Measurements from ENCODE around the gene OR52D1.

The OR52D1 gene

GRCh38 chr11:5514841-5515240 lies 26.4 kb downstream of the OR52D1 start:
- DNase-seq (ENCODE audit: low read depth), result no peak

- no peak for DNase-seq (ENCODE audit: low read depth)
These were observed 28.1 kb downstream of the OR52D1 start, which contains the start of gene UBQLNL for GRCh38 chr11:5516599-5516998. Gene UBQLNL (minus strand): TSS chr11:5516699. CDS start chr11:5516441, 258 bp downstream.

- DNase-seq (ENCODE audit: low read depth), result no peak
These were observed 33.1 kb downstream of the OR52D1 start for GRCh38 chr11:5521540-5521939.

GRCh38 chr11:5522308-5522707 lies 33.8 kb downstream of the OR52D1 start:
- DNase-seq (ENCODE audit: low read depth), result no peak

- no peak for DNase-seq (ENCODE audit: low read depth)
These were observed 36.3 kb downstream of the OR52D1 start for GRCh38 chr11:5524756-5525155.

DNA sequence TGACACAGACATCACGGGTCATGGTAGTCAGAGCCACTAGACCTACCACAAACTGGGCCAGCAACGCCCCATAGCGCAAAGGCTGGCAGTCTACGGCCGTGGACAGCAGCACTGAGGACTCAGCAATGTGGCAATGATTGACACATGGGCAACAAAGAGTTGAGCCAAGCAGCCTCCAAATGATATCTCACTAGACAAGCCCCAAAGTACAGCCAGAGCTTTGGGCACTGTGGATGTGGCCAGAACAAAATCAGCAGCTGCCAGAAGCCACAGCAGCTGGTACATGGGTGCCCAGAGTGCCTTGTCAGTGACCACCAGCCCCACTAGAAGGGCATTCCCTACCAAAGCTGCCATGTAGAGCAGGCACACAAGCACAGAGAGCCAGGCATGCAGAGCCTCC lies 39.2 kb downstream of the OR52D1 start:
- DNase-seq (ENCODE audit: low read depth), result no peak

DNA sequence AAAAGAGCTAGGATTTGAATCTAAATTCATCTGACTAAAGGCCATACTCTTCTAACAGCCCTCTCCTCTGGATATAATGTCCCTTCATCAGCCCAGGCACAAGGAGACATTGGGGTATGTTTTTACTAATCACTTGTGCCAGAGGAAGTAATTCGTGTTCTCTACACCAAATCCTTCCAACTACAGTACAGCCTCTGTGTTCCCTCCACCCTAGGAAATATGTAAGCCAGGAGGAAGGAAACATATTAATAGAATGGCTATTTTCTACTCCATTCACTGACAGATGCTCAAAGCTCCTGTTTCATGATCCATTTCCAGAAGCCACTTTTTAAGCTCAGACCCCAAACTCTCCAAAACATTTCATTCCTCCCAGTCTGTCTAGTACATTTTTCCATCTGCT lies 40.0 kb downstream of the OR52D1 start:
- no peak for DNase-seq (ENCODE audit: low read depth)

GRCh38 chr11:5531053-5531831 lies 42.8 kb downstream of the OR52D1 start:
- DNase-seq (ENCODE audit: low read depth), result no peak

GRCh38 chr11:5534046-5534445 lies 45.6 kb downstream of the OR52D1 start:
- no peak for DNase-seq (ENCODE audit: low read depth)

DNA sequence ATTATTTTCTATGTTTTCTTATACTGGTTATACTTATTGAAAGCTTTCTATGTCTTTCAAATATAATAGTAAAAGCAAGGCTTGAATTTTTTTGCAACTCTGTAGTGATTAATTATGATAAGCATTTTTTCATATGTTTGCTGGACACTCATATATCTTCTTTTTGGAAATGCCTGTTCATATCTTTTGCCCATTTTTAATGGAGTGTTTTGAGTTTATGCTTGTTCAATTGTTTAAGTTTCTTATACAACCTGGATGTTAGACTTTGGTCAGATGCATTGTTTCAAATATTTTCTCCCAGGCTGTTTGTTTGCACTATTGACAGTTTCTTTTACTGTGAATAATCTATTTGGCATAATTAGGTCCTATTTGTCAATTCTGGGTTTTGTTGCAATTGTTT lies 48.0 kb downstream of the OR52D1 start:
- DNase-seq (ENCODE audit: low read depth), result no peak
